Parathyroid adenoma (tissue), 2 donors: ENCODE results near the gene SINHCAF.
"Not testable (repeated sequence)": the region's sequence is repeated elsewhere in the genome, so short reads cannot be mapped to it uniquely, and the experiment has no call there.

Experiments used
- H2AFZ ChIP-seq: fragments of 300-600 bp; sonication (generic); one replicate; pipeline ENCODE4 v1.7.0; 2017; ENCODE audit warnings: antibody characterized with exemption, mild to moderate bottlenecking
- H3K27ac ChIP-seq: fragments of 300-600 bp; sonication (generic); one replicate; pipeline ENCODE4 v1.7.0; 2017
- H3K27me3 ChIP-seq: fragments of 300-600 bp; sonication (generic); one replicate; pipeline ENCODE4 v1.7.0; 2017; ENCODE audit warnings: low read length; ENCODE audit not compliant: control insufficient read depth, insufficient read depth
- H3K36me3 ChIP-seq: fragments of 300-600 bp; sonication (generic); one replicate; pipeline ENCODE4 v1.7.0; 2017; ENCODE audit warnings: low read length; ENCODE audit not compliant: control insufficient read depth, insufficient read depth
- H3K4me1 ChIP-seq: fragments of 300-600 bp; sonication (generic); one replicate; pipeline ENCODE4 v1.7.0; 2017; ENCODE audit warnings: control low read depth
- H3K4me2 ChIP-seq: fragments of 300-600 bp; sonication (generic); one replicate; pipeline ENCODE4 v1.7.0; 2017; ENCODE audit warnings: low read length
- H3K4me3 ChIP-seq: fragments of 300-600 bp; sonication (generic); one replicate; pipeline ENCODE4 v1.7.0; 2017; ENCODE audit warnings: low read depth, low read length
- H3K79me2 ChIP-seq: fragments of 300-600 bp; sonication (generic); one replicate; pipeline ENCODE4 v1.7.0; 2017; ENCODE audit warnings: control low read depth
- H3K9ac ChIP-seq: fragments of 300-600 bp; sonication (generic); one replicate; pipeline ENCODE4 v1.7.0; 2017; ENCODE audit warnings: mild to moderate bottlenecking
- H3K9me3 ChIP-seq: fragments of 300-600 bp; sonication (generic); one replicate; pipeline ENCODE4 v1.7.0; 2017; ENCODE audit warnings: low read length; ENCODE audit not compliant: control insufficient read depth
- CTCF ChIP-seq: fragments of 300-600 bp; sonication (generic); IDR thresholded peaks from one replicate; pipeline ENCODE4 v1.7.0; 2017; ENCODE audit warnings: antibody characterized with exemption, mild to moderate bottlenecking
- donor health status: primary hyperparathyroidism.

Gene SINHCAF

GRCh38 chr12:31248815-31249214 lies 77.1 kb downstream of the SINHCAF start:
- no peak overlapping the region for H3K27ac ChIP-seq
- no peaks in the 10 kb centered on the region for H3K79me2 ChIP-seq
- no peaks in the 10 kb centered on the region for H3K4me1 ChIP-seq
- no peaks in the 10 kb centered on the region for H3K27me3 ChIP-seq
- no peak overlapping the region for H2AFZ ChIP-seq
- H3K4me3 ChIP-seq = no peak overlapping the region
- no peaks in the 10 kb centered on the region for H3K36me3 ChIP-seq
- H3K9me3 ChIP-seq = no peaks in the 10 kb centered on the region
- TF ChIP-seq CTCF = no peak
- H3K9ac ChIP-seq = no peak overlapping the region
- H3K4me2 ChIP-seq = no peak overlapping the region

- no peaks in the 10 kb centered on the region for H3K36me3 ChIP-seq
- H3K4me2 ChIP-seq = no peak overlapping the region
- no peak overlapping the region for H3K9ac ChIP-seq
- no peak overlapping the region for H2AFZ ChIP-seq
- no peaks in the 10 kb centered on the region for H3K79me2 ChIP-seq
- H3K4me3 ChIP-seq = no peak overlapping the region
- H3K27me3 ChIP-seq = no peaks in the 10 kb centered on the region
- no peak for TF ChIP-seq CTCF
- H3K9me3 ChIP-seq = no peaks in the 10 kb centered on the region
- no peaks in the 10 kb centered on the region for H3K4me1 ChIP-seq
- H3K27ac ChIP-seq = no peak overlapping the region
Measured at GRCh38 chr12:31248337-31248736, 77.6 kb downstream of the SINHCAF start.

- no peak for TF ChIP-seq CTCF
- Histone ChIP-seq H3K36me3 (no peaks in the 10 kb centered on the region), H3K27ac (no peak overlapping the region), H3K27me3 (no peaks in the 10 kb centered on the region), H3K4me2 (no peak overlapping the region), H3K9me3 (no peaks in the 10 kb centered on the region), H3K9ac (no peak overlapping the region), H3K79me2 (no peaks in the 10 kb centered on the region), H3K4me3 (no peak overlapping the region), H2AFZ (no peak overlapping the region), H3K4me1 (no peaks in the 10 kb centered on the region)
Measured at GRCh38 chr12:31246470-31246850, 79.5 kb downstream of the SINHCAF start.

- H3K27me3 ChIP-seq = no peaks in the 10 kb centered on the region
- no peak for TF ChIP-seq CTCF
- no peak overlapping the region for H3K4me3 ChIP-seq
- no peak overlapping the region for H3K4me2 ChIP-seq
- no peaks in the 10 kb centered on the region for H3K36me3 ChIP-seq
- no peaks in the 10 kb centered on the region for H3K9me3 ChIP-seq
- no peak overlapping the region for H3K9ac ChIP-seq
- no peaks in the 10 kb centered on the region for H3K79me2 ChIP-seq
- H3K27ac ChIP-seq = no peak overlapping the region
- H3K4me1 ChIP-seq = no peaks in the 10 kb centered on the region
- no peak overlapping the region for H2AFZ ChIP-seq
Measured at GRCh38 chr12:31245822-31246469, 80.0 kb downstream of the SINHCAF start.

- H3K36me3 ChIP-seq, H2AFZ ChIP-seq, H3K4me1 ChIP-seq, H3K9me3 ChIP-seq, H3K79me2 ChIP-seq, H3K27ac ChIP-seq, H3K4me3 ChIP-seq, H3K27me3 ChIP-seq, H3K4me2 ChIP-seq, H3K9ac ChIP-seq: not testable (repeated sequence)
Measured at GRCh38 chr12:31242418-31242817, 83.5 kb downstream of the SINHCAF start.
